Mononuclear cell (primary cell): ENCODE measurements around the gene GPATCH2. TPM values are rescaled to one million over a fixed set of nuclear protein-coding genes. Genes with fewer than 3 reads are reported as not detected.
"Not testable (repeated sequence)": the region's sequence is repeated elsewhere in the genome, so short reads cannot be mapped to it uniquely, and the experiment has no call there.

Source experiments
- H3K27me3 ChIP-seq: 2 replicates; pipeline ENCODE4 v1.6.0; 2011; ENCODE audit warnings: low read length, control low read depth; ENCODE audit not compliant: insufficient read depth
- H3K4me1 ChIP-seq: 2 replicates; pipeline ENCODE4 v1.5.1; 2011; ENCODE audit warnings: mild to moderate bottlenecking, low read length, control low read depth; ENCODE audit not compliant: insufficient read depth
- H3K4me3 ChIP-seq: 2 replicates; pipeline ENCODE4 v1.5.1; 2011; ENCODE audit warnings: mild to moderate bottlenecking, low read length, moderate library complexity
- H3K9me3 ChIP-seq: 2 replicates; pipeline ENCODE4 v1.5.1; 2011; ENCODE audit warnings: low read depth, mild to moderate bottlenecking, control low read depth, low read length
- total RNA-seq: library from RNA; depleted of rRNA; stranded (reverse); fragments of >200 nt; gene quantifications from one replicate; pipeline ENCODE4 v1.2.3, GENCODE V29; 2012

GPATCH2 gene
- total RNA-seq, 1 donor: 14.3 TPM

- Histone ChIP-seq H3K9me3 (no peaks in the 10 kb centered on the region), H3K4me3 (no peak overlapping the region), H3K4me1 (no peaks in the 10 kb centered on the region), H3K27me3 (no peaks in the 10 kb centered on the region)
These were observed 16.6 kb downstream of the GPATCH2 start for GRCh38 chr1:217614200-217614712.

DNA sequence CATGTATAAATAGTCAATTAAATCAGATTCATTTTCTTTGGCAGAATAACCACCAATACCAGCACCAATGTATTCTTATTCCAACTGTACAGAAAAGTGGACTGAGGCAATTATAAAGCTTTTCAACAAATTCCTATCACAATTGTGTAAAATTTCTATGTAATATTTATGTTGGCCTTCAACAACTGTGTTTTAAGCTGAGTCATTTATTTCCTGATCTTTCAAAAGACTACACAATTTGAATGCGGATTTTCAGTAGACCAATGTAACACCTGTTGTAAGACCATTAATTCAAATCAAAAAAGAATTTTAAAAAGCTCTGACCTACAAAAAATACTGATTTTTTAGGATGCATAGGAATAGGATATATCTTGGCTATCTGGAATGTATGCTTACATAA lies 25.5 kb downstream of the GPATCH2 start:
- H3K4me3 ChIP-seq: no peak overlapping the region
- H3K27me3 ChIP-seq: no peaks in the 10 kb centered on the region
- H3K9me3 ChIP-seq: no peaks in the 10 kb centered on the region
- no peaks in the 10 kb centered on the region for H3K4me1 ChIP-seq

DNA sequence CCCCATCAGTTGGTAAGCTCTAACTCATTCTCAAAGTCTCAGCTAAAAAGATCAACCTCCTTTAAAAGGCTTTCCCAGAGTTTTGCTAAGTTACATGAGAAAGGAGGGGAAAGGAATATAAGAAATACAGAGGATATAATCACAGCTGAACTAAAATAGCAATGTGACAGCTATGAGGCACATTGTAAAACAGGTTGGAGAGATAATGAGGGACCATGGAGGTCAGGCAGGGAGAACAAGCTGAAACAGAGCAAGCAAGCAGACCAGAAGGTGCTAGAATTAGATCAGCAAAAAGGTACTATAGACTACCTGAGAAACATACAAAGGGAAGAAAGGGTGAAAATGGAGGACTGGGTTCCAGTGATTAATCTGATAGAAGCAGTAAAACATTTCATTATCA lies 28.5 kb downstream of the GPATCH2 start:
- Histone ChIP-seq H3K9me3 (no peaks in the 10 kb centered on the region), H3K4me1 (no peaks in the 10 kb centered on the region), H3K4me3 (no peak overlapping the region), H3K27me3 (no peaks in the 10 kb centered on the region)

GRCh38 chr1:217599154-217599553 lies 31.7 kb downstream of the GPATCH2 start:
- H3K4me1 ChIP-seq: no peaks in the 10 kb centered on the region
- no peaks in the 10 kb centered on the region for H3K27me3 ChIP-seq
- H3K4me3 ChIP-seq: no peak overlapping the region
- no peaks in the 10 kb centered on the region for H3K9me3 ChIP-seq

GRCh38 chr1:217590598-217590997 lies 40.3 kb downstream of the GPATCH2 start:
- H3K4me3 ChIP-seq: no peak overlapping the region
- no peaks in the 10 kb centered on the region for H3K27me3 ChIP-seq
- H3K9me3 ChIP-seq: no peaks in the 10 kb centered on the region
- no peaks in the 10 kb centered on the region for H3K4me1 ChIP-seq

- no peaks in the 10 kb centered on the region for H3K9me3 ChIP-seq
- no peaks in the 10 kb centered on the region for H3K4me1 ChIP-seq
- no peak overlapping the region for H3K4me3 ChIP-seq
- H3K27me3 ChIP-seq: no peaks in the 10 kb centered on the region
These were observed 44.3 kb downstream of the GPATCH2 start for GRCh38 chr1:217586586-217586985.

- no peak overlapping the region for H3K4me3 ChIP-seq
- H3K4me1 ChIP-seq: no peaks in the 10 kb centered on the region
- no peaks in the 10 kb centered on the region for H3K9me3 ChIP-seq
- no peaks in the 10 kb centered on the region for H3K27me3 ChIP-seq
These were observed 45.3 kb downstream of the GPATCH2 start for GRCh38 chr1:217585577-217585976.

DNA sequence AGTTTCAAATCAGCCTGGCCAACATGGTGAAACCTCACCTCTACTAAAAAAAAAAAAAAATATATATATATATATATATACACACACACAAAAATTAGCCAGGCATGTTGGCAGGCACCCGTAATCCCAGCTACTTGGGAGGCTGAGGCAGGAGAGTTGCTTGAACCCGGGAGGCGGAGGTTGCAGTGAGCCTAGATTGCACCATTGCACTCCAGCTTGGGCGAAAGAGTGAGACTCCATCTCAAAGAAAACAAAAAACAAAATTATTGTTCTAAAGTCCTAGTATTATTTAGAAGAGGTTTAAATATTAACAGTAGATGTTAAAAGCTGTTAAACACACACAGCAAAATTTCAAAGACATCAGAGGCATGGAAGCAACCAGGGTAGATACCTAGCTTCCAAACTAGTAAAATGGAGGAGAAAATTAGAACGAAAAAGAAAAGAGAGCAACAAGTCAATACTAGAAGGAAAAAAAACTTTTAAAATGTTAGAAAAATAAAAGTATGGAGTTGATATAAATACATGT lies 46.5 kb downstream of the GPATCH2 start:
- not testable (repeated sequence) for H3K27me3 ChIP-seq, H3K9me3 ChIP-seq, H3K4me3 ChIP-seq, H3K4me1 ChIP-seq

- Histone ChIP-seq H3K4me3 (no peak overlapping the region), H3K4me1 (no peaks in the 10 kb centered on the region), H3K9me3 (no peaks in the 10 kb centered on the region), H3K27me3 (no peaks in the 10 kb centered on the region)
These were observed 53.6 kb downstream of the GPATCH2 start for GRCh38 chr1:217577336-217577735.

- no peaks in the 10 kb centered on the region for H3K9me3 ChIP-seq
- H3K27me3 ChIP-seq: no peaks in the 10 kb centered on the region
- no peak overlapping the region for H3K4me3 ChIP-seq
- H3K4me1 ChIP-seq: no peaks in the 10 kb centered on the region
These were observed 56.5 kb downstream of the GPATCH2 start for GRCh38 chr1:217574265-217574949.

- no peaks in the 10 kb centered on the region for H3K27me3 ChIP-seq
- no peaks in the 10 kb centered on the region for H3K9me3 ChIP-seq
- no peak overlapping the region for H3K4me3 ChIP-seq
- no peaks in the 10 kb centered on the region for H3K4me1 ChIP-seq
These were observed 61.9 kb downstream of the GPATCH2 start for GRCh38 chr1:217569021-217569420.

GRCh38 chr1:217568200-217568599 lies 62.7 kb downstream of the GPATCH2 start:
- Histone ChIP-seq H3K9me3 (no peaks in the 10 kb centered on the region), H3K4me1 (no peaks in the 10 kb centered on the region), H3K4me3 (no peak overlapping the region), H3K27me3 (no peaks in the 10 kb centered on the region)

DNA sequence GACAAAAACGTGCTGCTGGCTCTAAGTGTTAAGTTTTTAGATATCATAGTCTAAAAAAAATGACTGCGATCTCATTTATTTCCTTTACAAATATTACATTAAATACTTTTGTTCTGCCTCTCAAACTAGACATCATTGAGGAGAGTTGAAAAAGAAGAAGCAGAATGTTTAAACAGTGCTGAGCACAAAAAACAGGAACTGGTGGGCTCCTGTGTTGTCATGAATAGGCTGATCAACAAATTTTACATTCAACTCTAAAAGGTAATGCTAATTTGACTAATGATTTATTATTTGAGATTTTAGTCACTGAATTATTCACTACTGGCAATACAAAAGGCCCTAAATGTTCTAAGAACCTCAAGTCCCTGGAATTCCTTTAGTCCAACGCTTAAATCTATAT lies 66.1 kb downstream of the GPATCH2 start:
- H3K27me3 ChIP-seq: no peaks in the 10 kb centered on the region
- no peaks in the 10 kb centered on the region for H3K9me3 ChIP-seq
- no peak overlapping the region for H3K4me3 ChIP-seq
- H3K4me1 ChIP-seq: no peaks in the 10 kb centered on the region

DNA sequence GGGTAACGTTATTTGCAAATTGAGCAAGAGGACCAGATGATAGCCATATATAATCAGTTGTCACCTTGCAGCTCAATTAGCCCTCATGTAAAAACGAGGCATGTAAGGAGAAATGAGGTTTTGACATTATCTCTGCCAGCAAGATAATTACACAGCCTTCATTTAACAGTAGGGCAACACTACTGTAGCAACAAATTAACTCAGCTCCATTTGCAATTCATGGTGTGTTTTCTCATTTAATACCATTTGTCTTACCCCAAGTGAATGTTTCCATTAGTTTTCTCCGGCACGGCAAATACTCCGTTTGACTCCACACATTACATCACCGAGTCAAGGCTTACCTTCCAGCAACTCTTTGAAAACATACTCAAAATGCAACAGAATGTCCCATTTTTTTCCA lies 66.7 kb downstream of the GPATCH2 start:
- H3K4me1 ChIP-seq: no peaks in the 10 kb centered on the region
- H3K4me3 ChIP-seq: no peak overlapping the region
- H3K9me3 ChIP-seq: no peaks in the 10 kb centered on the region
- no peaks in the 10 kb centered on the region for H3K27me3 ChIP-seq

- Histone ChIP-seq H3K9me3 (no peaks in the 10 kb centered on the region), H3K4me3 (no peak overlapping the region), H3K4me1 (no peaks in the 10 kb centered on the region), H3K27me3 (no peaks in the 10 kb centered on the region)
These were observed 67.7 kb downstream of the GPATCH2 start for GRCh38 chr1:217563179-217563578.

DNA sequence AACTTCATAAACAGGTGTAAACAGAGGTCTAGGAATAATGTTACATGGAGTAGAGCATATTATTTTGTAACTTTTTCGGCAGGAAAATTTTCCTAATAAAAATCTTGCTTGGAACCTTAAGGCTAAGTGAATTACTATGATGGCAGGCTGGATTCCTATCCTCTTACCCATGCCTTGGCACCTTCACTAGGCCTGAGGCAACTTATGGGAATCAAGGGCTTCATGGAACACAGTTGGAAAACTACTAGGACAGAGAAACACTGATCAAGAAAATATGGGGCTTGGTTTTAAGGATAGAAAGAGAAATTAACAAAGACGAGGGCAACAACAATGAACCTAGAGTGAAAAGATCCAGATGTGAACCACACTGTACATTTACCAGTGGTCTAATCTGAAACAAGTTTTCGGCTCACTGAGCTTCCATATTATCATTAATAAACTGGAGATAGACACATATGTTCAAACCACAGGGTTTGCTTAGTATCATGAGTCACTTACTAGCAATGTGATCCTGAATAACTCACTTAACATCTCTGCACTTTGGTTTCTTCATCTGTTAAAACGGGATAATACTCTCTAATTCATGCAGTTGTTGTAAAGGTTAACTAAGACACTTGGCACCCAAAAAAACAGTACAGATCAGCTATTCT lies 68.5 kb downstream of the GPATCH2 start:
- Histone ChIP-seq H3K9me3 (no peaks in the 10 kb centered on the region), H3K4me1 (no peaks in the 10 kb centered on the region), H3K4me3 (no peak overlapping the region), H3K27me3 (no peaks in the 10 kb centered on the region)
